ENCODE measurements around the gene MACROD2.

The MACROD2 gene

GRCh38 chr20:14859627-14860026, 864.3 kb downstream of the MACROD2 start:
- Histone ChIP-seq H3K4me1 (ENCODE audit: insufficient read depth, insufficient read length) (no peaks in the 10 kb centered on the region), H3K9ac (ENCODE audit: insufficient read length, low read depth) (no peak overlapping the region), H3K27me3 (ENCODE audit: insufficient read depth, insufficient read length) (peaks cover 16% of the 10 kb centered on the region), H3K4me3 (ENCODE audit: insufficient read length, low read depth) (no peak overlapping the region), H3K9me3 (ENCODE audit: insufficient read depth, low read length) (no peaks in the 10 kb centered on the region), H3K36me3 (ENCODE audit: insufficient read depth, insufficient read length, low read length) (no peaks in the 10 kb centered on the region)
- DNase-seq (ENCODE audit: low read depth, low spot score): no peak
- no peak for TF ChIP-seq SUZ12 (IDR thresholded peaks at IDR 0.05; ENCODE audit: extremely low read depth, insufficient read depth, insufficient read length)
- no peak for TF ChIP-seq YY1 (IDR thresholded peaks at IDR 0.05; ENCODE audit: insufficient read depth, insufficient read length)
- no peak for TF ChIP-seq ZNF274 (IDR thresholded peaks at IDR 0.05; ENCODE audit: low read depth, low read length)

GRCh38 chr20:14860410-14860814, 865.1 kb downstream of the MACROD2 start:
- H3K4me3 ChIP-seq (ENCODE audit: insufficient read length, low read depth): no peak overlapping the region
- peak; percentile 18 for DNase-seq (ENCODE audit: low read depth, low spot score)
- H3K4me1 ChIP-seq (ENCODE audit: insufficient read depth, insufficient read length): no peaks in the 10 kb centered on the region
- peaks cover 16% of the 10 kb centered on the region for H3K27me3 ChIP-seq (ENCODE audit: insufficient read depth, insufficient read length)
- H3K36me3 ChIP-seq (ENCODE audit: insufficient read depth, insufficient read length, low read length): no peaks in the 10 kb centered on the region
- no peaks in the 10 kb centered on the region for H3K9me3 ChIP-seq (ENCODE audit: insufficient read depth, low read length)
- H3K9ac ChIP-seq (ENCODE audit: insufficient read length, low read depth): no peak overlapping the region
- TF ChIP-seq SUZ12 (IDR thresholded peaks at IDR 0.05; ENCODE audit: extremely low read depth, insufficient read depth, insufficient read length) (no peak), YY1 (IDR thresholded peaks at IDR 0.05; ENCODE audit: insufficient read depth, insufficient read length) (no peak), ZNF274 (IDR thresholded peaks at IDR 0.05; ENCODE audit: low read depth, low read length) (no peak)

GRCh38 chr20:14861028-14861699, 865.8 kb downstream of the MACROD2 start:
- no peak for DNase-seq (ENCODE audit: low read depth, low spot score)
- no peak for TF ChIP-seq SUZ12 (IDR thresholded peaks at IDR 0.05; ENCODE audit: extremely low read depth, insufficient read depth, insufficient read length)
- no peak for TF ChIP-seq ZNF274 (IDR thresholded peaks at IDR 0.05; ENCODE audit: low read depth, low read length)
- TF ChIP-seq YY1 (IDR thresholded peaks at IDR 0.05; ENCODE audit: insufficient read depth, insufficient read length): no peak
- Histone ChIP-seq H3K4me1 (ENCODE audit: insufficient read depth, insufficient read length) (no peaks in the 10 kb centered on the region), H3K36me3 (ENCODE audit: insufficient read depth, insufficient read length, low read length) (no peaks in the 10 kb centered on the region), H3K27me3 (ENCODE audit: insufficient read depth, insufficient read length) (peaks cover 16% of the 10 kb centered on the region), H3K4me3 (ENCODE audit: insufficient read length, low read depth) (no peak overlapping the region), H3K9ac (ENCODE audit: insufficient read length, low read depth) (no peak overlapping the region), H3K9me3 (ENCODE audit: insufficient read depth, low read length) (no peaks in the 10 kb centered on the region)

GRCh38 chr20:14865169-14865568, 869.9 kb downstream of the MACROD2 start:
- H3K36me3 ChIP-seq (ENCODE audit: insufficient read depth, insufficient read length, low read length): no peaks in the 10 kb centered on the region
- no peak overlapping the region for H3K9ac ChIP-seq (ENCODE audit: insufficient read length, low read depth)
- H3K4me3 ChIP-seq (ENCODE audit: insufficient read length, low read depth): no peak overlapping the region
- no peaks in the 10 kb centered on the region for H3K9me3 ChIP-seq (ENCODE audit: insufficient read depth, low read length)
- TF ChIP-seq YY1 (IDR thresholded peaks at IDR 0.05; ENCODE audit: insufficient read depth, insufficient read length) (no peak), ZNF274 (IDR thresholded peaks at IDR 0.05; ENCODE audit: low read depth, low read length) (no peak), SUZ12 (IDR thresholded peaks at IDR 0.05; ENCODE audit: extremely low read depth, insufficient read depth, insufficient read length) (no peak)
- no peak for DNase-seq (ENCODE audit: low read depth, low spot score)
- H3K27me3 ChIP-seq (ENCODE audit: insufficient read depth, insufficient read length): peaks cover 5% of the 10 kb centered on the region
- no peaks in the 10 kb centered on the region for H3K4me1 ChIP-seq (ENCODE audit: insufficient read depth, insufficient read length)

GRCh38 chr20:14865731-14866130, 870.4 kb downstream of the MACROD2 start:
- H3K4me3 ChIP-seq (ENCODE audit: insufficient read length, low read depth): no peak overlapping the region
- no peaks in the 10 kb centered on the region for H3K4me1 ChIP-seq (ENCODE audit: insufficient read depth, insufficient read length)
- no peaks in the 10 kb centered on the region for H3K36me3 ChIP-seq (ENCODE audit: insufficient read depth, insufficient read length, low read length)
- H3K9me3 ChIP-seq (ENCODE audit: insufficient read depth, low read length): no peaks in the 10 kb centered on the region
- H3K27me3 ChIP-seq (ENCODE audit: insufficient read depth, insufficient read length): peaks cover 5% of the 10 kb centered on the region
- no peak for DNase-seq (ENCODE audit: low read depth, low spot score)
- H3K9ac ChIP-seq (ENCODE audit: insufficient read length, low read depth): no peak overlapping the region
- no peak for TF ChIP-seq SUZ12 (IDR thresholded peaks at IDR 0.05; ENCODE audit: extremely low read depth, insufficient read depth, insufficient read length)
- no peak for TF ChIP-seq ZNF274 (IDR thresholded peaks at IDR 0.05; ENCODE audit: low read depth, low read length)
- no peak for TF ChIP-seq YY1 (IDR thresholded peaks at IDR 0.05; ENCODE audit: insufficient read depth, insufficient read length)

- Histone ChIP-seq H3K9me3 (ENCODE audit: insufficient read depth, low read length) (no peaks in the 10 kb centered on the region), H3K4me3 (ENCODE audit: insufficient read length, low read depth) (no peak overlapping the region), H3K4me1 (ENCODE audit: insufficient read depth, insufficient read length) (no peaks in the 10 kb centered on the region), H3K27me3 (ENCODE audit: insufficient read depth, insufficient read length) (peaks cover 5% of the 10 kb centered on the region), H3K36me3 (ENCODE audit: insufficient read depth, insufficient read length, low read length) (no peaks in the 10 kb centered on the region), H3K9ac (ENCODE audit: insufficient read length, low read depth) (no peak overlapping the region)
- TF ChIP-seq SUZ12 (IDR thresholded peaks at IDR 0.05; ENCODE audit: extremely low read depth, insufficient read depth, insufficient read length): no peak
- TF ChIP-seq YY1 (IDR thresholded peaks at IDR 0.05; ENCODE audit: insufficient read depth, insufficient read length): no peak
- TF ChIP-seq ZNF274 (IDR thresholded peaks at IDR 0.05; ENCODE audit: low read depth, low read length): no peak
- no peak for DNase-seq (ENCODE audit: low read depth, low spot score)
These were observed 871.7 kb downstream of the MACROD2 start for GRCh38 chr20:14866841-14867514.

- DNase-seq (ENCODE audit: low read depth, low spot score): no peak
These were observed 882.1 kb downstream of the MACROD2 start for GRCh38 chr20:14877301-14878028.

More at GRCh38 chr20:14877301-14878028, 882.1 kb downstream of the MACROD2 start:
- no peaks in the 10 kb centered on the region for H3K27me3 ChIP-seq (ENCODE audit: insufficient read depth, insufficient read length)
- TF ChIP-seq ZNF274 (IDR thresholded peaks at IDR 0.05; ENCODE audit: low read depth, low read length): no peak
- TF ChIP-seq SUZ12 (IDR thresholded peaks at IDR 0.05; ENCODE audit: extremely low read depth, insufficient read depth, insufficient read length): no peak
- no peak for TF ChIP-seq YY1 (IDR thresholded peaks at IDR 0.05; ENCODE audit: insufficient read depth, insufficient read length)
- no peaks in the 10 kb centered on the region for H3K4me1 ChIP-seq (ENCODE audit: insufficient read depth, insufficient read length)
- H3K9me3 ChIP-seq (ENCODE audit: insufficient read depth, low read length): no peaks in the 10 kb centered on the region
- H3K9ac ChIP-seq (ENCODE audit: insufficient read length, low read depth): no peak overlapping the region
- no peak overlapping the region for H3K4me3 ChIP-seq (ENCODE audit: insufficient read length, low read depth)
- no peaks in the 10 kb centered on the region for H3K36me3 ChIP-seq (ENCODE audit: insufficient read depth, insufficient read length, low read length)
